Coronary artery (tissue), 2 donors: Measurements from ENCODE around the gene PIGU.

Experiments
- DNase-seq: peaks from one replicate; pipeline ENCODE4 v3.0.0-alpha.2; 2017; ENCODE audit warnings: low spot score
- H3K27ac ChIP-seq, 2 donors: fragments of 200-600 bp; sonication (generic); one replicate each; pipeline ENCODE4 v1.5.1; 2016 to 2019
- H3K4me3 ChIP-seq: fragments of 200-600 bp; sonication (generic); 2 replicates; pipeline ENCODE4 v1.5.1; 2016; ENCODE audit warnings: mild to moderate bottlenecking, moderate library complexity
- TF ChIP-seq, protein P1 (sequence below): fragments of 200-600 bp; sonication (generic); IDR thresholded peaks from one replicate; pipeline ENCODE4 v1.5.1; 2019; ENCODE audit warnings: antibody characterized with exemption

PIGU gene

DNA sequence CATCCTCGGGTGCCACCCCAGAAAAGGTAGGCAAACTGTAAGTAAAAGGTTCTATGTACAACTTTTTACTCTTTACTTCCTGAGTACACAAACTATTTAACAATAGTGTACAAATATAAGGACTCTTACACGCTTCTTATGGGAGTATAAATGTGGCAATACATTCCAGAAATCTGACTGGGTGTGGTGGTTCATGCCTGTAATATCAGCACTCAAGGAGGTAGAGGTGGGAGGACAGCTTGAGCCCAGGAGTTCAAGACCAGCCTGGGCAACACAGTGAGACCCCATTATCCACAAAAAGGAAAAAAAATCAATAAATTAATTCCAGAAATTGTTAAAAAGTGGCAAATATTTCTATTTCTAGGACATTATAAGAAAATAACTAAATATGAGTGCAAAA, 48.9 kb downstream of the PIGU start:
- Histone ChIP-seq H3K27ac (no peak overlapping the region), H3K4me3 (no peak overlapping the region)
- DNase-seq, result no peak
- TF ChIP-seq, protein P1, sequence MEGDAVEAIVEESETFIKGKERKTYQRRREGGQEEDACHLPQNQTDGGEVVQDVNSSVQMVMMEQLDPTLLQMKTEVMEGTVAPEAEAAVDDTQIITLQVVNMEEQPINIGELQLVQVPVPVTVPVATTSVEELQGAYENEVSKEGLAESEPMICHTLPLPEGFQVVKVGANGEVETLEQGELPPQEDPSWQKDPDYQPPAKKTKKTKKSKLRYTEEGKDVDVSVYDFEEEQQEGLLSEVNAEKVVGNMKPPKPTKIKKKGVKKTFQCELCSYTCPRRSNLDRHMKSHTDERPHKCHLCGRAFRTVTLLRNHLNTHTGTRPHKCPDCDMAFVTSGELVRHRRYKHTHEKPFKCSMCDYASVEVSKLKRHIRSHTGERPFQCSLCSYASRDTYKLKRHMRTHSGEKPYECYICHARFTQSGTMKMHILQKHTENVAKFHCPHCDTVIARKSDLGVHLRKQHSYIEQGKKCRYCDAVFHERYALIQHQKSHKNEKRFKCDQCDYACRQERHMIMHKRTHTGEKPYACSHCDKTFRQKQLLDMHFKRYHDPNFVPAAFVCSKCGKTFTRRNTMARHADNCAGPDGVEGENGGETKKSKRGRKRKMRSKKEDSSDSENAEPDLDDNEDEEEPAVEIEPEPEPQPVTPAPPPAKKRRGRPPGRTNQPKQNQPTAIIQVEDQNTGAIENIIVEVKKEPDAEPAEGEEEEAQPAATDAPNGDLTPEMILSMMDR, result no peak

DNA sequence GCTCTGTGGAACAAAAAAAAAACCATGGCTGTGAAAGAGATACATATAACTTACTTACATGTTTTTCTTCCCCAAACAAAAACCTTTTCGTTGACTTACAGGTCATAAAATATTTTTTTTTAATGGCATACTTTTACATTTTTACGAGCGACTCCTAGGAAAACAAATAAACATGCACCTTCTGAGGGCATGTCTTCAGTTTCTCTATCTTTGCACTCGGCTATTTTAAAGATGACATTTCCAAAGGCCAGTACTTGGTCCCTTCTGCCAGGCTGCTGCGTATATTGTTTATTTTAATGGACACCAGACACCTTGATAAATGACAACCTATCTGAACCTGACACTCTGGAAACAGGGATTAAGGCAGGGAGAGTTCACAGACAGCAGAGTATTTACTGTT, 49.4 kb downstream of the PIGU start:
- DNase-seq, result no peak
- TF ChIP-seq, protein P1, result no peak
- Histone ChIP-seq H3K27ac (no peak overlapping the region), H3K4me3 (no peak overlapping the region)

DNA sequence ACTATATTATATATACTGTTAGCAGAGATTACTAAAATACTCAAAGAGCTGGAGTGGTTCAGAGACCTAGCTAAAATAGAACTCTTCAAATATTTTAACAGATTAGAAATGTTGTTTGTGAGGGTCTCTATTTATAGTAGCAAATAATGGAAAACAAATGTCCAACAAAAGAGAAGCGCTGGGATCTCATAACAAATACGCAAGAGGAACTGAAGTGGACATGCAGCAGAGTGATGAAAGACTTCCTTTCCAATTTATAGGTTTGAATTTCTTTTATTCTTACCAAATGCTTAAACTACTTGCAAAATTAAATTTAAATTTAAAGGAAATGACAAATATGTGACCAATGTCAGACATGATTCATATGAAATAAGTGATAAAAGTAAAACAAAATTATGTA, 49.9 kb downstream of the PIGU start:
- DNase-seq, result no peak
- Histone ChIP-seq H3K27ac (no peak overlapping the region), H3K4me3 (no peak overlapping the region)
- TF ChIP-seq, protein P1, result no peak

DNA sequence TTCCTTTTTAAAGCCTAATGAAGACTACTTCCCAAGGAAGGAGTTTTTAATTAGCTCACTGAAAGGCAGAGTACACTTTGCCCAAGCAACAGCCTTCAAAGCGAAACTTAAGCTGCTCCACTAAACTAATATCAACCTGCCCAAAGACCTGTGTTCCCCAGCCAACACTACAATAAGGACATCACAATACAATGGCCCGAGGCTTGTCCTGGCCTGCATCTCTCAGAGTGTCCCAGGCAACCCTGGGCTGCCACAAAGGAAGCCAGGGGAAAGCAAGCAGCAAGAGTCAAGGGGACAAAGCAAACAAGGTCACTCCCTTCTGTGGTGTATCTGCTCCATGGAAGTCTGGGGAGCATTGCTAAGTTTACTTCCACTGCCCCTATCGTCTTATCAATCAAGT, 52.3 kb downstream of the PIGU start:
- Histone ChIP-seq H3K27ac (no peak overlapping the region), H3K4me3 (no peak overlapping the region)
- DNase-seq, result no peak
- TF ChIP-seq, protein P1, result no peak

DNA sequence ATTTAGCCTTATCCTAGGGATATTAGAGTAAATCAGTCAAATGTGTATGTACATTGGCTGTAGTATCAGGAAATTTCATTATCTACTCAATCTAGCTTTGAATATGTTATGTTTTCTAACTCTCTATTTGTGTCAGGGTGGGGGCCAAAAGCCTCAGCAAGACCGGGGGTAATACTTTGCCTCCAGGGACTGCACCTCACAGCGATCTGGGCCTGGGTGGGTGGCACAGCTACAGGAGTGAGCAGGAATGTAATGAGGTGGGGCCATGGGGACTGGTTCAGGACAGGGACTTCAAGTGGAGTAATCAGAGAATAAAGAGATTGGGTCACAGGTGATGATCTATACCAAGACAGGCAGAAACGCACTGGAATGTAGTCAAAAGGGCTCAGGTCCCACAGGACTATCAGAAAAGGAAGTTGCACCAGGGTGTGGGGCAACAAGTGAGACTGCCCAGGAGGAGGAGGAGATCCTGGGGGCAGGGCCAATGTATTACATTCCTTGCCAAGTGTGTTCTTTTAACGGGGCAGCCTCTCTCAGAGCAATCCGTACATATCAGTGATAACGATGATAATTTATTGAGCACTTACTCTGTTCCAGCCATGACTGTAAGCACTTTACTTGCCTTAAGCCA, 54.0 kb downstream of the PIGU start:
- TF ChIP-seq, protein P1, result no peak
- no peak for DNase-seq
- H3K4me3 ChIP-seq, result no peak overlapping the region
- no peak overlapping the region for H3K27ac ChIP-seq

DNA sequence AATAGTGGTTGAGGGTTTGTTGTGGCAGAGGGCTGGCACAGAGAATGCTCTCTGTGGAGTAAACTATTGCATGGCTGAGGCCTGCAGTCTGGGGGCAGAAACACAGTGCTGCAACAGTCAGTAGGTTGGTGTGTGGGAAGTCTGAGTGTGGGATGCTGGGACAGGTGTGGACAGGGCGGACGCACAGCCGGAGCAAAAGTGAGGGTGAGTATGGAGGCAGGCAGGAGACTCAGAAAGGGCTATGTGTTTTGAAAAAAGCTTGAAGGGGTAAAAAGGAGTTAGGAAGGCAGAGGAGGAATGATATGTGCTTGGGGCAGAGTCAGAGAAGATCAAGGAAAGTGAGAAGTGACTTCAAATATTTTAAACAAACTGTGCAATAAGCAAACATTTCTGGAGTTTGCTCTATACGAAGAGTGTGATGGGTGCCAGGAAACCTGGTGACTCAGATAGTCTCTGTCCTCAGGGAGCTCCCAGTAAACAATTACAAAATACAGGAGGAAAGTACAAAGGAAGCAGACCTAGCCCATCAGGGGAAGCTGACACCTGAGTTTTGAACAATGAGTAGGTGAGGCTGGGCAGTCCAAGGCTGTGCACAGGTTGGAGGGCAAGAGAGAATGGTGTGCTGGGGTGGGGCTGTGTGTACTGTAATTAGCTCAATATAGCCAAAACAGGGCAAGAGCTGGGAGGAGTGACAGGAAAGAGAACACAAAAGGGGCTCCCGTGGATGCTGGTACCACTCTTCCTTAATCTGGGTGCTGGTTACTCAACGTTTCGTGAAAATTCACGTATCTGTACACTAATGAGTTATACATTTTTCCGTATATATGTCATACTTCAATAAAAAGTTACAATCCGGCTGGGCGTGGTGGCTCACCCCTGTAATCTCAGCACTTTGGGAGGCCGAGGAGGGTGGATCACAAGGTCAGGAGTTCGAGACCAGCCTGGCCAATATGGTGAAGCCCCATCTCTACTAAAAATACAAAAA, 55.2 kb downstream of the PIGU start:
- no peak for DNase-seq
- Histone ChIP-seq H3K4me3 (no peak overlapping the region), H3K27ac (no peak overlapping the region)
- TF ChIP-seq, protein P1, result no peak

DNA sequence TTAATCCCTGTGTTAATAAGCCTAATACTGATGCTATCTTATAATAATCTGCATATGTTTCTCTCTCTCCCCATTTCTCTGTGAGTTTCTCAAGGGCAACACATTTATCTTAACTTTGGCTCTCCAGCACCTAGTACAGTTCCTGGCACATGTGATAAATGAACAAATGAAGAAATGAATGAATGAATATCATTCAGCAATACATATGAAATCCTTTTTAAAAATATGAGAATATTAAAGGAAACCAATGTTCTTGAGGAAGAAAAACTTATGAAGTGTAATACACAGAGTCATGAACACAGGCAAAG, 55.9 kb downstream of the PIGU start:
- DNase-seq, result no peak
- TF ChIP-seq, protein P1, result no peak
- Histone ChIP-seq H3K27ac (no peak overlapping the region), H3K4me3 (no peak overlapping the region)
